ENCODE results near the gene BUB1.
"Not testable (repeated sequence)": the region's sequence is repeated elsewhere in the genome, so short reads cannot be mapped to it uniquely, and the experiment has no call there.

The BUB1 gene

DNA sequence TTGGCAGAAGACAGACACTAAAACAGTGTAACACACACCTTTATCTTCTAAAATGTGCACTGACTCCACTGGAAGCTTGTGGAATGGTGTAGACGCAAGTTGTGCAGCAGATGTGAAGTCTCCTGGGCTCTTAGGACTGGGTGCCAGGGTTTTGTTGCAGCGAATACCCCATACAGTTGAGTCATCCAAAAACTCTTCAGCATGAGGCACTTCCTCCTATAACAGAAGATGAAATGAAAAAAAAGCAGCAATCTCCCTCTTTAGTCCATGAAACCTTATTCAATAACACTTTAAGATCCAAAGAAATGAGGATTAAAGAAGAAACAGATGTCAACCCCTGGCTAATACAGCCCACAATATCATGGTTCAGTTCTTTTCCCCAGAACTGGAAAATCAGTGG, 22.2 kb downstream of the BUB1 start:
- peak; percentile 43 for DNase-seq (ENCODE audit: low spot score)

DNA sequence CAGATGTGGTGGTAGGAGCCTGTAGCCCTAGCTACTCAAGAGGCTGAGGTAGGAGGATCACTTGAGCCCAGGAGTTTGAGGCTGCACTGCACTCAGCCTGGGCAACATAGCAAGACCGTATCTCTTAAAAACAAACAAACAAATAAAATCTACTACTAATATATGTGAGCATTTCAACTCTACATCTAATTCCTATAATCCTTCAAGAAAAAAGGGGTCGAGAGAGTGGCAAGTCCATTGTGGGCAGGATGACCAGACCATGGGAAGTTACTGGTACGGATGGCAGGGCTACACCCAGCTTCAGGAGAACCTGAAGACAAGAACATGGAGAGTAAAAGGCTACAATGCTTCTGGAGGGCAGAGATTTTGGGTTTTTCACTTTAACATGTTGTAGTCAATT, 24.0 kb downstream of the BUB1 start:
- DNase-seq (ENCODE audit: low spot score), result no peak

DNA sequence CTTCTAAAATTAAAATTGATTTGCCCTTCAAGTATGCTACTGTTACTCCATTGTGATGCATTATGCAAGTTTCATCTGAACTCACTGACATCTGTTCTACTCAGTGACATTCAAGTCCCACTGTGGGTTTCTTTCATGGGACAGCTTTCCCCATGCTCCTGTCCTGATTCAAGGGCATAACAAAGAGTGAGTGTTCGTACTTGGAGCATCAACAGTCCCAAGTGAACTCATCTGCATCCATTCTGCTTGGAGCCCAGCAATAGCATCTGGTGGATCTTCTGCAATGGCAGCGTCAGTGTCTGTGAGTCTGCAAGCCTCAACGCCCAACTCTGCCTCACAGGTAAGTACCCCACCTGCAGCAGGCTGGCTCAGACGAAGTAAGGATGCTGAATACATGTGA, 27.5 kb downstream of the BUB1 start:
- DNase-seq (ENCODE audit: low spot score), result no peak

DNA sequence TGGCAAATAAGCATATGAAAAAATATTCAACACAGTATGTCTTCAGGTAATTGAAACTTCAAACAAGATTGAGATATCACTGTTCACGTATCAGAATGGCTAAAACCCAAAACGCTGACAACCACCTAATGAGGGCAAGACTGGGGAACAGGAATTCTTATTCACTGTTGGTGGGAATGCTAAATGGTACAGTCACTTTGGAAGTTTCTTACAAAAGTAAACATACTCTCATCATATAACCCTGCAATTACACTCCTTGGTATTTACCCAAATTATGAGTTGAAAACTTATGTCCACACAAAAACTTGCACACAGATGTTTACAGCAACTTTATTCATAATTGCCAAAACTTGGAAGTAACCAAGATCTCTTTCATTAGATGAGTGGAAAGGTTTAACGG, 30.1 kb downstream of the BUB1 start:
- DNase-seq (ENCODE audit: low spot score), result no peak

DNA sequence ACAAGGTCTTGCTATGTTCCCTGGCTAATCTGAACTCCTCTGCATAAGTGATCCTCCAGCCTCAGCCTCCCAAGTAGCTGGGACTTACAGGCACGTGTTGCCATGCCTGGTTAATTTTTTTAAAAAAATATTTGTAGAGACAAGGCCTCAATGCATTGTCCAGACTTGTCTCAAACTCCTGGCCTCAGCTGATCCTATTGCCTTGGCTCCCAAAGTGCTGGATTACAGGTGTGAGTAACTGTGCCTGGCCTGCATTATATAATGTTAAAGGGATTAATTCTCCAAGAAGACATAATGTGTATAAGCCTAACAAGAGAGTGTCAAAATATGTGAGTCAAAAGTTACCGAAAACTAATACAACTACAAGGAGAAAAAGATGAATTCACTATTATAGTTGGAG, 32.2 kb downstream of the BUB1 start:
- no peak for DNase-seq (ENCODE audit: low spot score)

DNA sequence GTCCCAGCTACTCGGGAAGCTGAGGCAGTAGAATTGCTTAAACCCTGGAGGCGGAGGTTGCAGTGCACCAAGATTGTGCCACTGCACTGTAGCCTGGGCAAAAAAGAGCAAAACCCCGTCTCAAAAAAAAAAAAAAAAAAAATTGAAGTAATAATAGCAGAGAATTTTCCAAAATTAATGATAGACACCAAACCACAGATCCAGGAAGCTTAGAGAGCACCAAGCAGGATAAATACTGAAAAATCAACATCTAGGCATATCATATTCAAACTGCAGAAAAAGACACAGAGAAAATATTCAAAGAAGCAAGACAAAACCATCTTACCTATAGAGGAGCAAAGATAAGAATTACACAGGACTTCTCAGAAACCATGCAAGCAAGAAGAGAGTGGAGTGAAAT, 33.5 kb downstream of the BUB1 start:
- no peak for DNase-seq (ENCODE audit: low spot score)

DNA sequence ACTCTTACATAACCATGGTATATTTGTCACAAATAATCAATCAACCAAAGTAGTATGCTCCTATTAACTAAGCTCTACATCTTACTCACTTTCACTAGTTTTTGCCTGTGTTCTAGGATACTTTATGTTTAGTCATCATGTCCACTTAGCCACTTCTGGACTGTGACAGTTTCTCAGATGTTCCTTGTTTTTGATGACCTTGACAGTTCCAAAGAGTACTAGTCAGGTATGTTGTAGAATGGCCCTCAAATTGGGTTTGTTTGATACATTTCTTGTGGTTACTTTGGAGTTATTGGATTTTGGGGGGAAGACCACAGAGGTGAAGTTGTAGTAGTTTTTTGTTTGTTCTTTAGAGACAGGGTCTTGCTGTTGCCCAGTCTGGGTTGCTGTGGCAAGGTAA, 35.5 kb downstream of the BUB1 start:
- no peak for DNase-seq (ENCODE audit: low spot score)

DNA sequence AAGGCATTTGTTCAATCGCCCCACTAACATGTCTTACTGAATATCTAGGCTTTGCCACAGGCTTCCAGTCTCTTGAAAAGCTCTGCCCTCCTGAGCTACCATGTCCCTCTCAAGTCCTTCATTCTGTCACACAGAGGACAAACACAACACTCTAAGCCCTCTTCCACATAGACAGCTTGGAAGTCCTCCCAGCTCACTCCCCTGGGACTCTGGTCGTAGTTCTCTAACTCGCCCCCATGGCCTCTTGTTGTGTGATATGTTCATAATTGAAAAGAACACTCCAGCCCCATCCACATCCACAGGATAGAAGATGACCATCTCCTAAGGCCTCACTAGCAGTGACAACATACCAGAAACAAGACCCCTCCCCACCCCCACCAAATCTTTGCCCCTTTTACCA, 37.9 kb downstream of the BUB1 start:
- DNase-seq (ENCODE audit: low spot score), result no peak

DNA sequence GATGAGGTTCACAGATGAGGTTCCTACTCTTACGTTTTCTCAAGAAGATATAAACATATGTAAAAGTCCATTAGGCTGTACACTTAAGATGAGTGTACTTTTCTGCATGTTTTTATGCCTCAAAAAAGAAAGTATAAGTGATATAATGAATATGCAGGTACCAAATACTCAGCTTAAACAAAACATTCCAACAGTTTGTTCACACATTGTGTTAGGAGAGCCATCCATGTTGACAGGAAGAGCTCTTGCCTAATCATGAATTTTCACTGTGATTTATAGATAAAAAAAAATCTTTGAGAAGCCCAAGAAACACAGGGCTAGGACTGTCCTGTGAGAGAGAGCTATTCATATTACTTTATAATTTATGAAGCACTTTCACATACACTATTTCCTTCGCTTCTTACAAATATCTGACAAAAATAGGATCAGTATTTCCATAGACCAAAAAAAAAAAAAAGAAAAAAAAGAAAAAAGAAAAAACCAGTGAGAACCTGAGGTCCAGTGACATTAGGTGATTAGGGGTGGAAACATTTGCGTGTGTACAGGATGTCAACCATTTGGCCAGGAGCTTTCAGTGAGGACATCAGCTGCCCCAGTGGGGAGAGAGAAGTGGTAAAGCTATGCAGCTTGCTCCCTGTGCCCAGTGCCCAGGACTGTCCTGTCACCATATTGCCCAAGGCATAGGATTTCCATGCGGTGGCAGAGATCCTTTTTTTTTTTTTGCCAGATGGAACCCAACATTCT, 38.7 kb downstream of the BUB1 start:
- DNase-seq (ENCODE audit: low spot score), result no peak

DNA sequence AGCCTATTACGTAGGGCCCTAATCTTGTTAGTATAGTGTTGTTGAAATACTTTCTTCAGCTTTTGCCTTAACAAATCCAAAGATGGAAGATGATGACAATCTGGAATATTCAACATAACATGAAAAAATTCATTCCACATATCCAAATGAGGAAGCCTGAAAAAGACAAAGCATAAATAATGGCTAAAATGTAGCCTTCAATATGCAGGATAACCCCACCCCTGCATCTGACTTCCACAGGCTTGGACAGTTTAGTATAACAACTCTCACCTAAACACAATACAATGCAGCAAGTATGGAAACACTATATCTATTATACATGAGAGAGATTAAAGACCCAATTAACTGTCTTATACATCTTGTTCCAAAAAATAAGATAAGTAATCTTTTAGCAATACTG, 39.9 kb downstream of the BUB1 start:
- DNase-seq (ENCODE audit: low spot score), result no peak

DNA sequence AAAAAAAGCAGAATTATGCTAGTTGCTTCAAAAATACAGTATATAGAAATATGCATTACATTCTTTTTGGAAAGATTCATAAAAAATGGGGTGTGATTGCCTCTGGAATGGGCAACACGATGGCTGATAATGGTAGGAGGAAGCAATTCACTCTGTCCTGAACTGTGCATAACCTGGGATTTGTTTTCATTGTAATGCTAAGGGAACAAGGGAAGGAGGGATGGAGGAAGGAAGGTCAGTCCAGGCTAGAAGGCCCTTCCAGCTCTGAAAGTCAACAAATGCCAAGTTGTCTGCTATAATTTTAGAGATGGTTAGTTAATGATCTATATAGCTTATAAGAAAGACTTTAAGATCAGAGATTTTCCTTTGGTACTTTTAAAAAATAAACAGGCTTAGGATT, 40.8 kb downstream of the BUB1 start:
- no peak for DNase-seq (ENCODE audit: low spot score)

DNA sequence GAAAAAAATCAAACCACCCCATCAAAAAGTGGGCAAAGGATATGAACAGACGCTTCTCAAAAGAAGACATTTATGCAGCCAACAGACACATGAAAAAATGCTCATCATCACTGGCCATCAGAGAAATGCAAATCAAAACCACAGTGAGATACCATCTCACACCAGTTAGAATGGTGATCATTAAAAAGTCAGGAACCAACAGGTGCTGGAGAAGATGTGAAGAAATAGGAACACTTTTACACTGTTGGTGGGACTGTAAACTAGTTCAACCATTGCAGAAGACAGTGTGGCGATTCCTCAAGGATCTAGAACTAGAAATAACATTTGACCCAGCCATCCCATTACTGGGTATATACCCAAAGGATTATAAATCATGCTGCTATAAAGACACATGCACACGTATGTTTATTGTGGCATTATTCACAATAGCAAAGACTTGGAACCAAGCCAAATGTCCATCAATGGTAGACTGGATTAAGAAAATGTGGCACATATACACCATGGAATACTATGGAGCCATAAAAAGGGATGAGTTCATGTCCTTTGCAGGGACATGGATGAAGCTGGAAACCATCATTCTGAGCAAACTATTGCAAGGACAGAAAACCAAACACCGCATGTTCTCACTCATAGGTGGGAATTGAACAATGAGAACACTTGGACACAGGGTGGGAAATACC, 41.8 kb downstream of the BUB1 start:
- not testable (repeated sequence) for DNase-seq (ENCODE audit: low spot score)

DNA sequence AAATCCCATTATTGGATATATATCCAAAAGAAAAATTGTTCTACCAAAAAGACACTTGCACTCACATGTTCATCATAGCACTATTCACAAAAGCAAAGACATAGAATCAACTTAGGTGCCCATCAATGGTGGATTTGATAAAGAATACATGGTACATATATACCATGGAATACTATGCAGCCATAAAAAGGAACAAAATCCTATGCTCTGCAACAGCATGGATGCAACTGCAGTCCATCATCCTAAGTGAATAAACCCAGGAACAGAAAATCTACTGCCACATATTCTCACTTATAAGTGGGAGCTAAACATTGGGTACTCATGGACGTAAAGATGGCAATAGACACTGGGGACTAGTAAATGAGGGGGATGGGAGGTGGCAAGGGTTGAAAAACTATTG, 50.5 kb downstream of the BUB1 start:
- DNase-seq (ENCODE audit: low spot score), result not testable (repeated sequence)

DNA sequence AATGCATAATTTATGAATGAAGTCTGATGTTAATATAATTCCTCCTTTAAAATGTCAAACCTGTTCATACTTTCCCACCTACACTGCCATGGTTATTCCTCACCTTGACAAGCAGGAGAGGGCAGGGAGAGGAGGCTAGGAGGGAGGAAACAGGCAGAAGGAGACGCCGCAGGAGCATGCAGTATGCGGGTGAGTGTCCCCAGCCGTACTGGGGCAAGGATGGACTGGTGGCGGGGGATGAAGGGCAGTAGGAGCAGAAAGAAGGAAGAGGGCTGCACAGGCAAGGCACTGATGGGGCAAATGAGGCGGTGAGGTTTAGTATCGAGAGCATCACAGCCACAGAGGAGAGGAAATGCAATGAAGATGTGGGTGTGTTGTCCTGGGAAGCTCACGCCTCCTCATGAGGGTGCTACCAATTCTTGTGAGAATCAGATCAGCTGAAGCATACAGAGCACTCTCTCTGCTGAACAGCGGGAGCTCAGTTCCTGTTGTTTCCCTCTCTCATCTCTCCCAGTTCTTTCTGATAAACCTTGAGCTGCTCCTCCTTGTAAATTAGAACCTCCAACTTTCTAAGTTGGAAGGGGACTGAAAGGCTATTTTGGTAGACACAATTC, 58.4 kb downstream of the BUB1 start:
- not testable (repeated sequence) for DNase-seq (ENCODE audit: low spot score)

DNA sequence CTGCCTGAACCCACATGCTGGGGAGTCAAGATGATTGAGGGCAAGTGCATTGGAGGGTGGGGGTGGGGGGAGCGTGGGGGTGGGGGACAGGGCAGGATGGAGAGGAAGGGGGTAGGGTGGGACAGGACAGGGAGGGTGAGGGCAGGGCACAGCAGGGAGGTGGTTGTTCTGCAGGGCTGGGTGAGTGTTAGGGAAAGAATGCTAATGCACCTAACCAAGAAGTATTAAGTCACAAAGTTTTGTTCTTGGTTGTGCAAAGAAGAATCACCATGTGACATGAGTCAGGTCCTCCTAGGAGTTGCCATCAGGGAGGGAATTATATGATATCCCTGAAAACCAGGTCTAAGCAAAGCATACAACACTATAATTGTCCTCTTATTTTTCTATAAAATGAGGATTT, 63.9 kb downstream of the BUB1 start:
- DNase-seq (ENCODE audit: low spot score), result not testable (repeated sequence)

DNA sequence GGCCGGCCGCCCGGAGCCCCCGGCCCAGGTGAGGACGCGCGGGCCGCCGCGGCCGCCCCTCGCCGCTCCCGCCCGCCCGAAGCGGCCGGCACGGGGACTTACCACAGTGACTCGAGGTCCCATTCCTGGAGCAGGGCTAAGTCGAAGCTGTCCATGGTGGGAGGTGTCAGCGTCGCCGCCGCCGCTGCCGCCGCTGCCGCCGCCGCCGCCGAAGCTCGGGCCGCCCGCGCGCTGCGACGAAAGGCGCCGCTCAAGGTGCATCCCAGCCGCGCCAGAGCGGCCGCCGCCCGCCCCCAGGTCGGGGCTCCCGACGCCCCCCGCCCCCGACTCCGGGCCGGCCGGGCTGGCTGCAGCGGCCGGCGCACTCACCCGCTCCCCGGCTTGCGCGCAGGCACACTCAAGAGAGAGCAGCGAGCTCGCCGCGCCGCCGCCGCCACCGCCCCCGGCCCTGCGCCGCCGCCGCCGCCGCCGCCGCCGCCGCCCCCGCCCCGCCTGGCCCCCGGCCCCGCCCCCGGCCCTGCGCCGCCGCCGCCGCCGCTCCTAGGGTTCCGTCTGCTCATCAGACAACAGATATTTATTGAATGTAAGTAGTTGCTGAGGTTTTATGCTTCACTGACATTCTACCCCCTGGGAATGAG, 67.1 kb downstream of the BUB1 start:
- DNase-seq (ENCODE audit: low spot score), result peak; percentile 51

DNA sequence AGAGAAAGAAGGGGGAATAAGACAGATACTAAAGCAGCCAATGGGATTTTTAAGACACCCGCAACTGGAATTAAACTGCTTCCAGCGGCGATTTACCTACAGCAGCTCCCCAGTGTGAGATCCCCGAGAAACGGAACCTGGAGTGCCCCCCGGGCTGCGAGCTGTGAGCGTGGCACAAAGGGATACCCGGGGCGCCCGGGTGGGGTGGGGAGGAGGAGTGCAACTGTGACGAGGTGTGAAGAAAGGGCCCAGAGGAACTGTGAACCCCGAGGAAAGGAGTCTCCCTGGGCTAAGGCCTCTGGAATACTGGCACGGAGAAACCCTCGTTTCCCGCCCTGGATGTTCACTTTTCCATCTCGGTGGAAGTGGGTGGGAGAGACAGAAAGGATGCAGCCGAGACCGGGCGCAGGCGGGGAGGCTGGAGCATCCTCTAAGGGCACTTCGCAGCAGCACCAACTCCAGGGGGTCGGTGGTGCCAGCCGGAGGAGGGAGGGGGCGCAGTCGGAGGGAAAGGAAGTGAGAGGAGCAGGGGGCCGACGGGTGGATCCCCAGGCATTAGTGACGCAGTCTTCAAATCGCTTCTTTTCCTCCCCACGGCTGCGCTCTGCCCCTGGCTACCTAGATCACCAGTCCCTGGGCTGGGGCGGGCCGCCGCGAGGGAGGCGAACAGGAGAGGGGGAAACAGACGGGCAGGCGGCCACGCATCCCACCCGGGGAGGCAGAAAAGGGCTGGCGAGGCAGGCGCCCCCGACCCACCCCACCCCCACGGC, 67.8 kb downstream of the BUB1 start:
- DNase-seq (ENCODE audit: low spot score), result not testable (repeated sequence)

DNA sequence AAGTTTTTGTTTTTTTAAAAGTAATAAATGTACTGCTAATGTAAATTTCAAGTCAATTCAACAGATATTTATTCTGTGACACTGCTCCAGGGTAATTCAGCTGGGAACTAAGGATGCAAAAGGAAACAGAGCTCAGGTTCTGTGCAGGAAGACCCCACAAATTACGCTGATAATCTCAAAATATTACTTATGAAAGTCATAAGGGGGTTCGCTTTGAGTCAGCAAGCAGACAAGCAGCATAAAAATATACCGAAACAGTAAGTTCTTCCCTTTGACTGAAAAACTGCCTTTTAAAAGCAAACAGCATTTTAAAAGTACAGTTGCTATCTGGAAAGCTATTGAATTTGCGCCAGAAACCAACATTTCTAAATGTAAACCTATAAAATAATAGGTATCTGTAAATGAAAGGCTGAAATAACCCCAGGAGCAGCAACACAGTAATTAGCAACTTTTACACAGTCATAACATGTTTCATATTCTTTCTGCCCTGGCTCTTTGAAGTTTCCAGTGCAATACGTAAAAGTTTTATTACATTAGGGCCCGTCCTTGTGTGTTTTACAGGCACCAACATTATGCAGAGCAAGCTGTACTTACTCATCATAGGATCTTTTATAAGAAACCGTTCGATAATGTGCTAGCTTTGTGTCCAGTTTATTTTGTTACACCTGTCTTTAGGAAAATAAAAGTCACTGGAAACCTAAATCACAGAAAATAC, 68.9 kb downstream of the BUB1 start:
- not testable (repeated sequence) for DNase-seq (ENCODE audit: low spot score)

DNA sequence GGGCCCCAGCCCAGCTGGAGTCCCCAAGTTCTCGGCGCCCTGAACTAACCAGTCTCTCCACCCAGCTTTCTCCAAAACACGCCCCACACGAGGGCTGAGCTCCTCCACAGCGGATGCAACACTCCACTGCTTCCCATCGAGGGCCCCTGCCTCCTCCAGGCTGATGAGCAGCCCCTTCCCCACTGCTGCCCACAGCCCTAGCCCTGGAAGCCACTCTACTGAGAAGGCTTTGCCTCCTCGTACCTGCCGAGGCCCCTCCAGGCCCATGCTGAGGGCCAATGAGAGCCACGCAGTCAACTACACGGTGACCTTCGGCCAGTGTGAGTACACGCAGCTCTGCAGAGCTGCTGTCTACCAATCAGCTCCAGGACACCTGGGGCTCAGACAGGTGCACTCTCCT, 72.8 kb downstream of the BUB1 start:
- DNase-seq (ENCODE audit: low spot score), result not testable (repeated sequence)

DNA sequence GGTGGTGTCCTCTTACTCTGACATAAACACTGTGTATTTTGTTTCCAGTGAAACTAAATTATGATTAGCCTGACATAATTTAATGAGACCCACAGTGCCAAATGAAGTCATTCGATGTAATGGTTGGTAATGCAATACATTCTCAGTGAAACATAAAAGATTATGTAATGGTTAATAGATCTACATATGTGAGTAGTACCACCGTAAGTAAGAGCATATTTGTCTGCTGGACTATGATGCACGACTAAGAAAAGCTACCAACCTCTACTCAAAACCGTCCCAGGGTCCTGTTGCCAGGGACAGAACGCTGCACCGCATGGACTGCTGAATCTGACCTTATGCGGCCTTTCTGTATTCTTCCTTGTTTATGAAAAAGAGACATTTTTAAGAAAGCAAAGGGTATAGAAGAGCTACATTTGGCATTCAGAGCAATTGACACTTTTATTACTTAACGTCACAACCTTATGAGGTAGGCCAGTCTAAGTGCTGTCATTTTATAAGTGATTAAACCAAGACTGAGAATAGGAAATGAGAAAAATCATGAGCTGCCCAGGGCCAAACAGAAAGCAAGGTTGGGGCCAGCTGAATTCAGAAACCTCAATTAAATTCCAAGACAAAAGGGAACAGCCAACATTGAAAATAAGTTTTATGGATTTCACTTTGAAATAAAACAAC, 73.8 kb downstream of the BUB1 start:
- DNase-seq (ENCODE audit: low spot score), result not testable (repeated sequence)

DNA sequence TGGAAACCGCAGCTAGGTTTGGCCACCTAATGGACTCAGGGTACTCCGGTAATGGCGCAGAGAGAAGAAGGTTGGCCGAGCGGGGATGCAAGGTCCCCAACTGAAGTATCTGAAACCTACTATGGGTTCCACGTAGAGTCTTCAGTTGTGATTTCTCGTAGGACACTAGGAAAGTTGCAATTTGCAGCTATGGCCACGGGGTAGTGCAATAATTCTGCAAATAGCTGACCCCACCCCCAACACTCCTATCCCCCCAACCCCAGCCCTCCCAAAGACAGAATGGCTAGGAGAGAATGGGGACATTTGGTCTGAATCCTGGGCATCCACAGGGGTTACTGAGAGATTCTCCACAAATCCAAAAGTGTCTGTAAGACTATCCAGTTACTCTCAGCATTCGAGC, 75.7 kb downstream of the BUB1 start:
- not testable (repeated sequence) for DNase-seq (ENCODE audit: low spot score)

Data from kidney tubule cell (primary cell).